Nephron progenitor cell (in vitro differentiated cells): ENCODE results near the gene GUCY1A2.

ENCODE experiments used
- DNase-seq: peaks from one replicate; pipeline ENCODE4 v3.0.0; 2021
- H3K27ac Mint-ChIP-seq: 2 replicates; pipeline ENCODE4 v1.8.0; 2021; ENCODE audit warnings: mild to moderate bottlenecking, moderate library complexity, mixed read lengths
- H3K27me3 Mint-ChIP-seq: 2 replicates; pipeline ENCODE4 v1.8.0; 2021; ENCODE audit warnings: mild to moderate bottlenecking, low read depth, mixed read lengths; ENCODE audit not compliant: poor library complexity
- H3K36me3 Mint-ChIP-seq: 2 replicates; pipeline ENCODE4 v1.8.0; 2021; ENCODE audit warnings: low read depth, mixed read lengths
- H3K4me1 Mint-ChIP-seq: 2 replicates; pipeline ENCODE4 v1.8.0; 2021; ENCODE audit warnings: mixed read lengths
- H3K4me3 Mint-ChIP-seq: 2 replicates; pipeline ENCODE4 v1.8.0; 2021; ENCODE audit warnings: mild to moderate bottlenecking, moderate library complexity, mixed read lengths
- H3K9me3 Mint-ChIP-seq: 2 replicates; pipeline ENCODE4 v1.8.0; 2021; ENCODE audit warnings: mild to moderate bottlenecking, moderate library complexity, mixed read lengths
- TF ChIP-seq, protein P1 (sequence below): fragments of 200-600 bp; sonication (generic); IDR thresholded peaks from 2 replicates; pipeline ENCODE4 v1.5.0; 2021; ENCODE audit warnings: antibody characterized with exemption

GUCY1A2 gene

DNA sequence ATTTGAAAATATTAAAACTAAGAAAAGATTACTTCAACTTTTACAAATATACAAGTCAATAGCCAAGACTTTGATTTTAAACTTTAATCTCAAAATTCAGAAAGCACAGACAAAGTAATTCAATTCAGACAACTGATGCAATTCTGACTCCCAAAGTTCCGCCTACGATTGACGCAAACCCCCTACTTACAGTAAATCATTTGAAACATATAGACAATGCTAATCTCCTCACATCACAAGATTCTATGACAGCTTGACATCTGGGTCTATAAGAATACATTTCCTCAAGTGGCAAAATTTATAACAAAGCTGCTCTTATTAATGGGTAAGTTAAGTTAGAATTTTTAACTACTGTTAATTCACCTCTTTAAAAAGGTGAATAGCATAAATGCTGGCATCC lies 75.2 kb downstream of the GUCY1A2 start:
- DNase-seq, result no peak
- no peaks in the 10 kb centered on the region for H3K36me3 Mint-ChIP-seq
- TF ChIP-seq, protein P1, sequence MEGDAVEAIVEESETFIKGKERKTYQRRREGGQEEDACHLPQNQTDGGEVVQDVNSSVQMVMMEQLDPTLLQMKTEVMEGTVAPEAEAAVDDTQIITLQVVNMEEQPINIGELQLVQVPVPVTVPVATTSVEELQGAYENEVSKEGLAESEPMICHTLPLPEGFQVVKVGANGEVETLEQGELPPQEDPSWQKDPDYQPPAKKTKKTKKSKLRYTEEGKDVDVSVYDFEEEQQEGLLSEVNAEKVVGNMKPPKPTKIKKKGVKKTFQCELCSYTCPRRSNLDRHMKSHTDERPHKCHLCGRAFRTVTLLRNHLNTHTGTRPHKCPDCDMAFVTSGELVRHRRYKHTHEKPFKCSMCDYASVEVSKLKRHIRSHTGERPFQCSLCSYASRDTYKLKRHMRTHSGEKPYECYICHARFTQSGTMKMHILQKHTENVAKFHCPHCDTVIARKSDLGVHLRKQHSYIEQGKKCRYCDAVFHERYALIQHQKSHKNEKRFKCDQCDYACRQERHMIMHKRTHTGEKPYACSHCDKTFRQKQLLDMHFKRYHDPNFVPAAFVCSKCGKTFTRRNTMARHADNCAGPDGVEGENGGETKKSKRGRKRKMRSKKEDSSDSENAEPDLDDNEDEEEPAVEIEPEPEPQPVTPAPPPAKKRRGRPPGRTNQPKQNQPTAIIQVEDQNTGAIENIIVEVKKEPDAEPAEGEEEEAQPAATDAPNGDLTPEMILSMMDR, result no peak

DNA sequence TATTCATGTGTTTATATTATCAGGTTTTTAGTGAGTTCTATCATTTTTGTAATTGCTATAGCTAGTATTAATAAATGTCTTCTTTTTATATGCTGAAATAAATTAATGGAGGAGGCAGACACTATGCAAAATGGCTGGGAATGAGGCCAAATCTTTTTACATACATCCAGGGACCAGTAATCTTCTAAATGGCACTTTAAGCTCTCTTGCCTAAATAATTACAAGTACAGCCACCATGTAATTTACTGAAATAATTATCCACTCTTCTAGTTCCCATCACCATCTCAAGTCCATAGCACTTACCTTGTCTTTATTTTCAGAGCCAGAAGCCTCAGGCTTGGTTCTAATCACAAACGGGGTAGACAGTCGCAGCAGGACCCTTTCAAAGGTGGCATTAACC lies 79.1 kb downstream of the GUCY1A2 start:
- TF ChIP-seq, protein P1, result no peak
- H3K4me1 Mint-ChIP-seq, result no peaks in the 10 kb centered on the region
- no peaks in the 10 kb centered on the region for H3K27me3 Mint-ChIP-seq
- no peak for DNase-seq
- H3K27ac Mint-ChIP-seq, result no peak overlapping the region
- H3K4me3 Mint-ChIP-seq, result no peak overlapping the region
- no peaks in the 10 kb centered on the region for H3K9me3 Mint-ChIP-seq
- no peaks in the 10 kb centered on the region for H3K36me3 Mint-ChIP-seq

More for the DNA sequence above, 75.2 kb downstream of the GUCY1A2 start:
- Mint-ChIP-seq H3K4me1 (no peaks in the 10 kb centered on the region), H3K27ac (no peak overlapping the region), H3K4me3 (no peak overlapping the region), H3K27me3 (no peaks in the 10 kb centered on the region), H3K9me3 (no peaks in the 10 kb centered on the region)

DNA sequence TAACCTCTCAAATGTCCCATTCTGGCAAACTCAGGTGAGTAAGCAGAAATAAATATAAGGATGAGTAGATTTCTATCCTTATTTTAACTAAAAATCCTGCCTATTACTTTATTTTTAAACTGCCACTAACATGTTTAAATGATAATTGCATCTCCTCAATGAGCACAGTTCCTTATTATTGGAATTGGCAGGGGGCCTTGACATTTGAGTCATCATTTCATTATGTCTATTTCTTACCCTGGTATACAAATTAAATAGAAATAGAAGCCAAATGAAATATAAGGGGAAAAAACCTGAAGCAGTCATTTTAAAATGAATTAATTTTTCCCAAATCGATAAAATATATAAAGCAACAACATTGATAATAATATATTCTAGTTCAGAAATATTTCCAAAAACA lies 81.2 kb downstream of the GUCY1A2 start:
- no peak for DNase-seq
- Mint-ChIP-seq H3K9me3 (no peaks in the 10 kb centered on the region), H3K27me3 (no peaks in the 10 kb centered on the region), H3K36me3 (no peaks in the 10 kb centered on the region), H3K4me3 (no peak overlapping the region), H3K27ac (no peak overlapping the region), H3K4me1 (no peaks in the 10 kb centered on the region)
- TF ChIP-seq, protein P1, result no peak

DNA sequence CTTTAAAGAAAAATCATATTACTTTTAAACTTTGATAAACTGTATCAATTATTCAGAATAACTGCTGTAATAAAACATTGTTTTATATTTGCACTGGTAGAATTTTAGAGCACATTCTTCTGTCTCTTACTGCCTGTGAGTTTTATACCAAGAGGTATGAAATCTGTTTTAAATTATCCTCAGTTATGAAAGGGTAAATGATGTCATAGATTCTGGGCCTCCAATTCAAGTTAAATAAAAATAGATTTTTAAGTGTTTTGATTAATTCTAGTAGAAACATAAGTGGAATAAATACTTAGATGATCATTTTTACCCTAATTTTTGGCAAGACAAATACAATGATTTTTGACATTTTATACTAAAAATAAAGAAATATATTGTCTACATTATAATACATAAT lies 93.0 kb downstream of the GUCY1A2 start:
- no peaks in the 10 kb centered on the region for H3K36me3 Mint-ChIP-seq
- TF ChIP-seq, protein P1, result no peak
- no peaks in the 10 kb centered on the region for H3K4me1 Mint-ChIP-seq
- no peaks in the 10 kb centered on the region for H3K9me3 Mint-ChIP-seq
- DNase-seq, result no peak
- H3K27ac Mint-ChIP-seq, result no peak overlapping the region
- no peak overlapping the region for H3K4me3 Mint-ChIP-seq
- no peaks in the 10 kb centered on the region for H3K27me3 Mint-ChIP-seq

DNA sequence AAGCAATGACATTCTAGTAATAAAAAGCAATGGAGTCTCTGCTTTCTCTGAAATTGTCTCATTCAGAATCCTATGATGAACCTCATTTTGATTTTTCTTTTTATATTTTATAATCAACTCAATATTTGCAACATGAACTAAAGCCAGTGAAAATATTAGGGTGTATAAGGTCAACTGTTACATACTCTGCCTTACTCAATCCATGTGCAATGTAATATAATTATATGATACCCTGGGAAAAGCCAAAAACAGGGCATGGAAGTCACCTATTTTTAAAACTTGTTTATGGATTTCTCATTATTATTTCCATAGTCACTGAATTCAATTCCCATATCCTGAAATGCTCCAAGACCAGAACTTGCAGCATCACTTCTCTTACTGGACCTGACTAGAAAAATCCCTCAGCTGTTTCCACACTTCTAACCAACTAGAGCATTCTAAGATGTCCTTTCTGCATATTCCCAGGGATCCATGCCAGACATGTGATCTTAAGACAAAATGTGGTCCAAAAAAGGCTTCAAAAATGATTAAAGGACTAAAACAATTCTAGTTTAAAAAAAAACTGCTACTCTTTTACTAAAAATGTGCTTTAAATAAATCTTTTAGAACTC lies 97.3 kb downstream of the GUCY1A2 start:
- no peak for DNase-seq
- TF ChIP-seq, protein P1, result no peak
- no peaks in the 10 kb centered on the region for H3K36me3 Mint-ChIP-seq
- no peaks in the 10 kb centered on the region for H3K9me3 Mint-ChIP-seq
- H3K27ac Mint-ChIP-seq, result no peak overlapping the region
- H3K4me1 Mint-ChIP-seq, result no peaks in the 10 kb centered on the region
- no peaks in the 10 kb centered on the region for H3K27me3 Mint-ChIP-seq
- no peak overlapping the region for H3K4me3 Mint-ChIP-seq

DNA sequence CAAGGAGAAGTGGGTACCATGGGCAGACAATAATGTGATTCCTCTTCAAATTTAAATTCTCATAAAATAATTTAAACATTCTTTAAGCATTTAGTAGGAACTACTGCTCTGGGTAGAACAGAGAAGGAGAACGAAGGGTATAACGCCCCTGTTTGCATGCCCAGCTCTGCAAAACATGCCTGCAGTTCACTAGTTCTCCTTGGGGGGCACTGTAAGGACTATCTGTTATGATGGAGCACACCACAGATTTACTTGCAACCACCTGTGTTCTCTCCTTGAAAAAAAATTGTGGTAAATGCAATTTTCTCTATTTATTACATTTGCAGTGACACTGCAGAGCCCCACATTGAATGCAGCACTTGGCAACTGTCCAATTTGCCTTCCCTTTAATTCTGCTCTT lies 100.3 kb downstream of the GUCY1A2 start:
- H3K27ac Mint-ChIP-seq, result no peak overlapping the region
- DNase-seq, result peak; percentile 13
- H3K27me3 Mint-ChIP-seq, result no peaks in the 10 kb centered on the region
- no peaks in the 10 kb centered on the region for H3K9me3 Mint-ChIP-seq
- no peaks in the 10 kb centered on the region for H3K4me1 Mint-ChIP-seq
- no peak overlapping the region for H3K4me3 Mint-ChIP-seq
- H3K36me3 Mint-ChIP-seq, result no peaks in the 10 kb centered on the region
- TF ChIP-seq, protein P1, result peak; percentile 29
